ENCODE results near the gene PRPF38B.
"Not testable (repeated sequence)": the region's sequence is repeated elsewhere in the genome, so short reads cannot be mapped to it uniquely, and the experiment has no call there.

The PRPF38B gene, protein sequence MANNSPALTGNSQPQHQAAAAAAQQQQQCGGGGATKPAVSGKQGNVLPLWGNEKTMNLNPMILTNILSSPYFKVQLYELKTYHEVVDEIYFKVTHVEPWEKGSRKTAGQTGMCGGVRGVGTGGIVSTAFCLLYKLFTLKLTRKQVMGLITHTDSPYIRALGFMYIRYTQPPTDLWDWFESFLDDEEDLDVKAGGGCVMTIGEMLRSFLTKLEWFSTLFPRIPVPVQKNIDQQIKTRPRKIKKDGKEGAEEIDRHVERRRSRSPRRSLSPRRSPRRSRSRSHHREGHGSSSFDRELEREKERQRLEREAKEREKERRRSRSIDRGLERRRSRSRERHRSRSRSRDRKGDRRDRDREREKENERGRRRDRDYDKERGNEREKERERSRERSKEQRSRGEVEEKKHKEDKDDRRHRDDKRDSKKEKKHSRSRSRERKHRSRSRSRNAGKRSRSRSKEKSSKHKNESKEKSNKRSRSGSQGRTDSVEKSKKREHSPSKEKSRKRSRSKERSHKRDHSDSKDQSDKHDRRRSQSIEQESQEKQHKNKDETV

DNA sequence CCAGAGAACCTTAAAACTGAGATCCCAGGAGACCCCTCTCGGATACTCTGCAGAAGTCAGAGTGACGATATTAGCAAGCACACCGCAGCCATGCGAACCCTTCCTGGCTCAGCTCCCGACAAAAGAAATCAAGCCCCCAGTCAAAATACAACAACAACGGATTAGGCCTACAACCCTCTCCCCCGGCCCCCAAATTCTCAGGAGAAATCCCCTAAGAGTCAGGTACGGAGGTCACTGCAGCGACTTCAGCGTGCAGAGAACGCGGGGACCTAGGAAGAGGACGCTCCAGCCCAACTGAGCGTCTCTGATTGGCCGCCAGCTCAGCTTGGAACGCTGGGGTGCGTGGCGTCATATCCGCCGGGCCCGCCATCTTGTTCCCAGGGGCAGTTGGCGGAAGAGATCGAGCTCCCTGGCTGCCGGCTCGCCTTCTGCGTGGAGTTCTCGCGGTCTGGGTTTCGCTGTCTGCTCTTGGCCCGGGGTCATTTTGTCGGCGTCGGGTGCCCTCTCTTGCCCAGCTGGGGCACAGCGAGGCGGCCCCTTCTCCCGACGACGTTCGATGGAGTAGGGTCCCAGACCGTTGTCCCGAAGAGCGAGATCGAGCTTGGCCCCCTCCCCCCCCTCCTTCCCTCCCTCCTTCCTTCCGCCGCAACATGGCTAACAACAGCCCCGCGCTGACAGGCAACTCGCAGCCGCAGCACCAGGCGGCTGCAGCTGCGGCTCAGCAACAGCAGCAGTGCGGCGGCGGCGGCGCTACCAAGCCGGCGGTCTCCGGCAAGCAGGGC, at the start of gene PRPF38B:
Gene PRPF38B, plus strand, starts transcription at position 369 of the 782 bp plus-strand sequence. Its CDS starts 282 bp downstream, at position 651.
- DNase-seq (ENCODE audit: low read depth): peak; percentile 85

DNA sequence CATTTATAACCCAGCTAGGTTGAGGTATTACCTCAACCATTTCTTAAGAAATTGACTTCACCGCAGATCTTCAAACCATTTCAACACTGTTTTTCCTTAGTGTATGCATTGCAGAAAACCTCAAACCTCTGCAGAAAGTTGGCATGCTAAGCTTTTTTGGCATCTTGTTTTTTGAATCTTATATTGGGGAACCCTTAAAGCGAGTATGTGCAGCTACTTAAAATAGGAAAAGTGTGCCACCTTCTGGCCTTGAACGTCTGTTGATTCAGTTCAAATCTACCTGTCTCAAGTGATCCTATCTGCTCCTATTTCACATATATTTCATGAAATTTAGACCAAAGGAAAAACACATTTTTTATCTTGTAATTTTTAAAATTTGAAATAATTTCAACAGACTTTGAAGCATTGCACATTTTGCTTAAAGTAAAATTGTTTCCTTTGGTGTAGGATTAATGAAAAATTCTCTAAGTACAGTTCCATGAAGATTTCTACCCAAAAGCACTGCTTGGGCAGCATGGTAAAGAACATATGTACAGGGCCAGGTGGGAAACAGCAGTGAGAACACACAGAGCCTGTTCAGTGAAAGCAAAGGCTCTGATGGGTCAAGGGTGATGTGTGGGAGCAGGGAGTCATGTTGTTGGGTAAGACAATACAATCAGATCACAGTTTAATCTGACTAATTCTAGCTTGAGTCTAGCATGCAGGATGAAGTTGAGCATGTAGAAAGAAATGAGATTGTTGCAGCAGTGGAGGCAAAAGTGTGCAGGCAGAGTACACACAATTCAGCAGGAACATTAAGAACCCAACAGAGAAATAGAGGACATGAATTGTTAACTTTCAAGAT, 48.4 kb upstream of the PRPF38B start:
- DNase-seq (ENCODE audit: low read depth): peak; percentile 42

DNA sequence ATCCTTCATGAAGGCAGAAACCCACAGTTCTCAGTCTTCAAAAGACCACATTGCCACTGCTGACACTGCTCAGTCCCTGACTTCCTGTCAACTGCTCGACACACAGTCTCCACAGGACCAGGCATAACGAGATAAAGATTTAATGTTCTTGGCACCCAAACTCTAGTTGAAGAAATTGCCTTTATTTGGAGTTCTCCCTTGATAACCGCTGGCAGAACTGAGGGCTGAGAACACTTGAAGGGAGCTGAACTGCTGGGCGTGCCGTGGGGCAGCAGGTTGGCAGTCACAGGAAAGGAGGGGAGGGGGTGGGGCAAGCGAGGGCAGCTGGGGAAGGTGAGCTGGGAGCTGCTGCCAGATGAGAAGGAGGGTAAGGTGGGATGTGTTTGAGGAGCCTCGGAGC, 47.1 kb upstream of the PRPF38B start:
- DNase-seq (ENCODE audit: low read depth): no peak

DNA sequence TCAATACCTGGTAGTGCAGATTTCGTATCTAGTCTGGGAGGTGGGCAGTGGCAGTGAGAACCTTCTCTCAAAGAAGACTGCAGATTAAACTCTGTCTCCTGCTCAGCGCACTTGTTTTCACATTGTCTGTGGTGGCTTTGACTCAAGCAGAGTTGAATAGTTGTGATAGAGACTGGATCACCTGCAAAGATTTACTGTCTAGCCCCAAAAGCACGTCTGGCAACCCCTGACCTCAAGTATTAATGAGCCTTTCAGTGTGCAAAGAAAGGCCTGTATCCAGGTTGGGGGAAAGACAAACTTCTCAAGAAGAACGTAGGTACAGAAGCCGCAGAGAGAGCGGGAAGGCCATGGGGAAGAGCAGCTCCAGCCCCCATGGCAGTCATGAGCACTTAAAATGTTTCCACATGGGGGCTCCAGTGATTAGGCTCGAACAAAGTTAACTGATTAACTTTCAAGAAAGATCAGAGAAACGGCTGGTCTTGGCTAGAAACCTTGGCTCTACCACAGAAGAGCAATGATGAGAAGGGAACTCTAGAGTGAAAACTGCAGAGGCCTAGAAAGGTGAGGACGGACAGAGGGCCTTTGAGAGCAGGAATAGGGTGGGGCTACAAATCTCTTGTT, 46.4 kb upstream of the PRPF38B start:
- DNase-seq (ENCODE audit: low read depth): no peak

DNA sequence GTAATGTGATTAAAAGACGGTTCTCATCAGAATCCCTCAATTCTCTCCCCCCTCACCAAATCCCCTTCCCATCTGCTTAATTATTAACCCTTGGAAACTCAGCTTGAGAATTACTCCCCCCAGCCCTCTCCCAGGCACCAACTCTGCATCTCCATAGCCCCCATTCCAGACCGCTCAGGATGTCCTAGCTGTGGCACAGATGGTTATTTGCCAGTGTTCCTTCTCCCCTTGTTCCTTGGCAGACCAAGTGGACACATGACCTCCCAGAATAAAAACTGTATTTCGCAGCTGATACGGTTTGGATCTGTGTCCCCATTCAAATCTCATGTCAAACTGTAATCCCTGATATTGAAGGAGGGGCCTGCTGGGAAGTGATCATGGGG, 45.9 kb upstream of the PRPF38B start:
- no peak for DNase-seq (ENCODE audit: low read depth)

DNA sequence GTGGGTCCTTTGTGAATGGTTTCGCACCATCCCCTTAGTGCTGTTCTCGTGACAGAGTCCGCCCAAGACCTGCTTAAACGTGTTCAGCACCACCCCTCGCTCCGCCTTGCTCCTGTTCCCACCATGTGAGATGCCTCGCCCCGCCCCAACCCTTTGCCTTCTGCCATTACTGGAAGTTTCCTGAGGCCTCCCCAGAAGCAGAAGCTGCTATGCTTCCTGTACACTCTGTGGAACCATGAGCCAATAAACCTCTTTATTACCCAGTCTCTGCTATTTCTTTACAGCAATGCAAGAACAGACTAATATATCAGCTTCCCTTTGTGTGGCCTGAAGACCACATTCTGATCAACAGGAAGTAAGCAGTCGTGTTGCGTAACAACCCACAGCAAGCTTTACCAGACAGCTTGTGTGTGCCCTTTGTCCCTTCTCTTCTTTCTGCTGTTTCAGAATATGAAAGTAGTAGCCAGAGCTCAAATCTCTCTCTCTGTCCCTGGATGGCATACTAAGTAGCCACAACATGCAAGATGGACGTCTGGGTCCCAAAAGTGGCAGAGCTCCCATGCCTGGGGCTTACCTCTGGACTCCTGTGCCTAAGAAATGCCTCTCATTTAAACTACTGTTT, 45.4 kb upstream of the PRPF38B start:
- DNase-seq (ENCODE audit: low read depth): no peak

DNA sequence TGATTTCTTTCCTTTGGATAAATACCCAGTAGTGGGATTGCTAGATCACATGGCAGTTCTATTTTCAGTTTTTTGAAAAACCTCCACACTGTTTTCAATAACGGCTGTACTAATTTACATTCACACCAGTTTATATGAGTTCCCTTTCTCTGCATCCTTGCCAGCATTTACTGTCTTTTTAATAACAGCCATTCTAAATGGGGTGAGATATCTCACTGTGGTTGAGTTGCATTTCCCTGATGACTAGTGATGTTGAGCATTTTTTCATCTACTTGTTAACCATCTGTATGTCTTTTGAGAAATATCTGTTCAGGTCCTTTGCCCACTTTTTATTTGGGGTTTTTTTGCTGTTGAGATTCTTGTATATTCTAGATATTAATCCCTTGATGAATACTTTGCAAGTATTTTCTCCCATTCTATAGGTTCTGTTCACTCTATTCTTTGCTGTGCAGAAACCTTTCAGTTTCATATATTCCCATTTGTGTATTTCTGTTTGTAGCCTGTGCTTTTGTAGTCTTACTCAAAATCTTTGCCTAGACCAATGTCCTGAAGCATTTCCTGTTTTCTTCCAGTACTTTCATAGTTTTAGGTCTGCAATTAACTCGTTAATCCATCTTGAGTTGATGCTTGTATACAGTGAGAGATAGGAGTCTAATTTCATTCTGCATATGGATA, 38.5 kb upstream of the PRPF38B start:
- no peak for DNase-seq (ENCODE audit: low read depth)

DNA sequence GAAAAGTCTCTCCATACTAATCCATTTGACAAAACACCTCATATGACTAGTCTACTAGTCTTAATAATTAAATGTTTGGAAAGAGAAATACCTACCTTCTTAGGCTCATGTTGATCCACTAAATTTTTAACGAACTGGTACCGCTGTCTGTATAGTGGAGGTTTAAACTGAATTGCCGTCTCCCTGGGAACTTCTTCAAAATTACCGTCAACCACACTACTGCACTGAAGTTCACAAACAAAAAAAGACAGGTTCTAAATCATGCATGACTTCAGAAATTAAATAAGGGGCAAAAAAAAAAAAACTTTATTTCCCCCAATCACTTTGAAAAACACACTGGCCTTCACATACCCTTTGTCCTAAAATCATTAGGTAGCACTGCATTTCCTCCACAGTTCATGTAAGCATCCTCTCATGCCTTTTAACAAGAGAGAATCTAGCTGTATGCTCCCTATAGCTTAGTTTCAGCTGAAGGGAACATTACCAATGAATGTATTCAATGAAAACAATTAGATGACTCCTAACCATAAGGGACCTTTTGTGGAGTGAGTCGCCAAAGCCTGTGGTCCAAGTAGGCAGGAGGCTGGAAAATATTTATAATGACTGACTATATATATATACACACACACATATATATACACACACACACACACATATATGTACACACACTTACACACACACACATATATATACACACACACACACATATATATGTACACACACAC, 34.6 kb upstream of the PRPF38B start:
- no peak for DNase-seq (ENCODE audit: low read depth)

DNA sequence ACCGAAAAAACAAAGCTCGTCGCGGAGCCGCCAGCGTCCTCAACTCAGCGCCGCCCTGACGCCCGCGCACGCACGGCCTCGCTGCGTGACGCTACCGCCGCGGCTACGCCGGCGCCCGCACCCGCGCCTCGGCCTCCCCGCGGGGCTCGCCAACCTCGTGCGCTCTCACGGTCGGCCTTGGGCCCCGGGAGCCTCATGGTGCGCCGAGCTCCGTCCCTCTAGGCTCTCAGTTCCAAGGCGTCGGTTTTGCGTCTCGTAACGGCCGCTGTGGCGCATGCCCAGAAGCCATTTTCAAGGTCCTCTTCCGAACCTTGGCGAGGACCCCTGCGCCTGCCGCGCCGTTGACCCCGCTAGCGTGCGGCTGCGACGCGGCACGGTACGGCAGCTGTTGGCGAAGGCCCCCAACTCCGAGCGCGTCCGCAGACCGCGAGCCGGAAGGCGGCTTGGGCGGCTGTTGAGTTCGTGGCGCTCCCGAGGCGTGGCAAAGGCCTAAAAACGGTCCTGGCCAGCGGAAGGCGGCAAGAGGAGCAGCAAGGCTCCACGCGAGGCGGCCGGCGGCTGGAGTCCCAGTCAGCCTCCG, 31.0 kb upstream of the PRPF38B start, which contains the start of gene HENMT1:
Gene HENMT1, minus strand, starts transcription at position 64 of the 580 bp plus-strand sequence. CDS start 1,209 bp downstream, outside the sequence.
- peak; percentile 70 for DNase-seq (ENCODE audit: low read depth)

DNA sequence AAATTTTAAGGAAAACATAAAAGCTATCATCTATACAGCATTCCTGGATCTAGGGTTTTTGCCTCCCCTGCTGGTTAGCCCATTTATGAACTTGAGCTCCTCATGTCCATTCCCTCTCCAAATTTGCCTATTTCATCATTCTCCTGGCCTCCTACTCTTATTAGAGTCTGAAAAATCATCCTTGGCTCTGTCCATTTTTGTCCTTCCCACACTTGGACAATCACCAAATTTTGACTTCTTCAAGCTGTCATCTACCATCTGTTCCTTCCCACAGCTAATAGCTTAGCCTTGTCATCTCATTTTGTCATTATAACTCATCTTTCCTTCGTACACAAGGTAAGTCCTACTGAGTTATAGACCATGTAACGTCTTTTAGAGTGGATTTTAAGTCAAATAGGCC, 29.0 kb upstream of the PRPF38B start:
- no peak for DNase-seq (ENCODE audit: low read depth)

DNA sequence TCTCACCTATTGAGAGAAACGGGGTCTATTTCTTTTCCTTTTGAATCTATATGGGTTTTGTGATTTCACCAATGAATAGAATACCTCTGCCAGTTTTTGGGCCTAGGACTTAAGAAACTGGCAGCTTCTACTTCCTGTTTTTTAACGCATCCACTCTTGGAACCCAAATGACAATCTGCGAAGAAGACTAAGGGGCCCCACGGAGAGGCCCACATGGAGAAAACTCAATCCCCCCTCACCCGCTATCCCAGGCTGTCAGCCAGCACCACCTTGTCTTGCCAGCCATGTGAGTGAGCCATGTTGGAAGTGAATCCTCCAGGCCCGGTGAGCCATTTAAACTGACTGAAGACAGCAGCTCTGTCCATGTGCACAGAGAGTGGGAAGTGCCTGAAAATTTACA, 27.6 kb upstream of the PRPF38B start:
- no peak for DNase-seq (ENCODE audit: low read depth)

DNA sequence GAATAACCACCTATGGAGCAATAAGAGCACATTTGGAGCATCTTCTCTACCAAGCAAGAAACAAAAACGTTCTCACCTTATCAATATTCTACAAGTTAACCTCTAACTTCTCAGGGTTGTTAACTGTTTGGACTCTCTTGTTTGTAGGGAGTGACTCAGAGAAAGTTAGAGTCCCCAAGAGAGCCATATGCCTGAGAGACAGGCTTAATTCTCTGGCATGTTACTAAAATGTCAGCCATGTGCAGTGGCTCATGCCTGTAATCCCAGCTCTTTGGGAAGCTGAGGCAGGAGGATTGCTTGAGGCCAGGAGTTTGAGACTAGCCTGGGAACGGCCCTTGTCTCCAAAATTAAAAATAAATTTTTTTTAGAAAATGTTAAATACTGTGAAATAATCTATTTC, 27.0 kb upstream of the PRPF38B start:
- no peak for DNase-seq (ENCODE audit: low read depth)

DNA sequence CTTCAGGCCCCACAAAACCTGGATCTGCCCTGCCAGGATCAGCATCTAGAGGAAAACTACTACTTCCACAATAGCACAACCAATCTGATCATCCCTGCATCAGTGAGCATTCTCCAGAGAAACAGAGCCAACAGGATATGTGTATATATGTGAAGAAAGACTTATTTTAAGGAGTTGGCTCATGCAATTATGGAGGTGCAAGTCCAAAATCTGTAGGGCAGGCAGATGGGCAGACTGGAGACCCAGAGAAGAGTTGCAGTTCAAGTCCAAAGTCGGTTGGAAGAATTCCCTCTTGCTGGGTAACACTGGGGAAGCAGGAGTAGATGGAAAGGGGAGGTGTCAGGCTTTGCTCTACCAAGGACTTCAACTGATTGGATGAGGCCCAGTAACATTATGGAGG, 26.3 kb upstream of the PRPF38B start:
- no peak for DNase-seq (ENCODE audit: low read depth)

DNA sequence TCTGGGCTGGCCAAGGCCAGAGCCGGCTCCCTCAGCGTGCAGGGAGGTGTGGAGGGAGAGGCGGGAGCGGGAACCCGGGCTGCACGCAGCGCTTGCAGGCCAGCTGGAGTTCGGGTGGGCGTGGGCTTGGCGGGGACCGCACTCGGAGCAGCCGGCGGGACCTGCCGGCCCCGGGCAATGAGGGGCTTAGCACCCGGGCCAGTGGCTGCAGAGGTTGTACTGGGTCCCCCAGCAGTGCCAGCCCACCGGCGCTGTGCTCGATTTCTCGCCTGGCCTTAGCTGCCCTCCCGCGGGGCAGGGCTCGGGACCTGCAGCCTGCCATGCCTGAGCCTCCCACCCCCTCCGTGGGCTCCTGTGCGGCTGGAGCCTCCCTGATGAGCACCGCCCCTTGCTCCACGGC, 24.7 kb upstream of the PRPF38B start:
- not testable (repeated sequence) for DNase-seq (ENCODE audit: low read depth)

DNA sequence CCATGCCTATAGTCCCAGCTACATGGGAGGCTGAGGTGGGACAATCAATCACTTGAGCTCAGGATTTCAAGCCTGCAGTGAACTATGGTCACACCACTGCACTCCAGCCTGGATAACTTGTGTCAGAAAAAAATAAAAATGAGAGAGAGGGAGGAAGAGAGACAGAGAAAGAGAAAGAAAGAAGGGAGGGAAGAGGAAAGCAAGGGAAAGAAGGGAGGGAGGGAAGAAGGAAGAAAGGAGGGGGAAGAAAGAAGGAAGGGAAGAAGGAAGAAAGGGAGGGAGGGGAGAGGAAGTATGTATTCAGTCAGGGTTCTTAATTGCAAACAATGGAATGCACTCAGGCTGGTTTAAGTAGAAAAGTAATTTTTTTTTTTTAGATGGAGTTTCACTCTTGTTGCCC, 23.3 kb upstream of the PRPF38B start:
- DNase-seq (ENCODE audit: low read depth): no peak

DNA sequence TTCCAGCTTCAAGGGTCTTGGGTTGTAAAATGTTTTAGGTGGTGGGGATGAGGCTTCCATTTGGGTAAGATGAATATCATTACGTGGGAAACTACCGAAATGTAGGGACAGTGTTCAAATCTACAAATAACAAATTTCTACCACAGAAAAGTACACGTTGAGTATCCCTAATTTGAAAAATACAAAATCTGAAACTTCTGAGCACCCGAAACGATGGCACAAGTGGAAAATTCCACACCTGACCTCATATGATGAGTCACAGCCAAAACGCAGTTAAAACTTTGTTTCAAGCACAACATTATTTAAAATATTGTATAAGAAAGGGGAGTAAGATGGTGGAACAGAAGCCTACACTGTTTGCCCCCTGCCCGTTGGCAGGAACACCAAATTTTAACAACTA, 22.4 kb upstream of the PRPF38B start:
- DNase-seq (ENCODE audit: low read depth): no peak

DNA sequence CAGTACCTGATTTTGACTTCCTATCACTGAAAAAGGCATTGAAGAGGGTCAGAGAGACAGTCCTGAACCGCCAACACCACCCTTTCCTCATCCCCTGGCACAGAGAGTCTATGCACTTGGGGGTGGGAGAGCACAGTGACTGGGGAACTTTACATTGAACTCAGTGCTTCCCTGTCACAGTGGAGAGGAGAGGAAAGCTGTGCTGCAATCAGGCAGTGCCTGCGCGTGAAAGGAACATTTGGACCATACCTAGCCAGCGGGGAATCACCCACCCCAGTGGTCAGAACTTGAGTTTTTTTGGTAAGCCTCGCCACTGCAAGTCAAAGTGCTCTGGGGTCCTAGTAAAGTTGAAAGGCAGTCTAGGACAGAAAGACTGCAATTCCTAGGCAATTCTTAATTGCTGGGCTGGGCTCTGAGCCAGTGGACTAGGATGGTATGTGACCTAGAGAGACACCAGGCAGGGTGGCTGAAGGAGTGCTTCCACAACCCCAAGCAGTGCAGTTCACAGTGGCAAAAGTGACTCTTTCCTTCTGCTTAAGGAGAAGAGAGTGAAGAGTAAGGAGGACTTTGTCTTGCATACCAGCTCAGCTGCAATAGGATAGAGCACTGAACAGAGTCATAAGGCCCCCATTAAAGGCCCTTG, 21.9 kb upstream of the PRPF38B start:
- no peak for DNase-seq (ENCODE audit: low read depth)

DNA sequence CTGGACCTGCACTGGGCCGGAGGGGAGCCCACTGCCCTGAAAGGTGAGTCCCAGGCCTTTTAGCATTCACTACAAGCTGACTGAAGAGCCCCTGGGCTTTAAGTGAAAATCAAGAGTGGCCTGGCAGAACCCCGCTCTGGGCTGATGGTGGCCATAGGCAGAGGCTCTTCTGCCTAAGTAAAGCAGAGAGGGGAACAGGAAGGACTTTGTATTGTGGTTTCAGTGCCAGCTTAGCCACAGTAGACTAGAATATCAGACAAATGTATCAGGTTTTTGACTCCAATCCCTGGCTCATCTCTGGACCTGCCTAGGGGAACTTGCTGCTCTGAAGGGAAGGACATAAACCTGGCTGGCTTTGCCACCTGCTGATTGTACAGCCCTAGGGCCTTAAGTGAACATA, 21.0 kb upstream of the PRPF38B start:
- DNase-seq (ENCODE audit: low read depth): no peak

DNA sequence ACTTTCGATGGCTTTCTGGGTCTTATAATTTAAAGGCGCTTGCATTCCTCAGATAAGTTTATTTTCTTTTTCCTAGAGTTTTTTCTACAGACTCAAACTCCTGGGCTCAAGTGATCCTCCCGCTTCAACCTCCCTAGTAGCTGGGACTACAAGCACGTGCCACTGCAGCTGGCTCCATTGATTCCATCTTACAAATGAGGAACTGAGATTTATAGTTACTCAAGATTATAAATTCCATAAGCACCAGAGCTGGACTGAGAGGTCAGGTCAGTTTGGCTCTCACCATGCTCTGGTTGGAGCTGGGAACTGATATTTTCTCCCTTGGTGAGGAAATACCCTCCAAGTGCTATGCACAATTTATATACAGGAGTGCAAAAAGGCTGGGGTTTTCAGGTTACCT, 13.4 kb upstream of the PRPF38B start:
- no peak for DNase-seq (ENCODE audit: low read depth)

Measured in HS-27A (cell line).